ENCODE results near the gene CHST9.

DNA sequence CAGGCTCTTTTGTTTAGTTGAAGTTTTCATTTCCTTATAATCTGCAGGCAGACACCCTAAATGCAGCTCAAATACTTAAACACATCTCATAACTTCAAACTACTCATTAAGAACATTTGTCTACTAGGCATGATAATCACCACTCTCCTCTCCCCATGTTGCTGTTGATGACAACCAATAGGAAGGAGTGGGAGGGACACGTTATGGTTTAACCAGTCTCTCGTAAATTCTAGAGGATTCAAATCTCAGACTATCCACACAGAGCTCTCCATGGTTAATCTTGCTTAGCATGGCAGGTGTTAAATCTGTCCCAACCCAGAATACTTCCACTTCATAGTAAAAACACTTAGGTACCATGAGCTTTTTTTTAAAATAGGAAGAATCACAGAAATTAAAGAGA lies 192.2 kb downstream of the CHST9 start:
- TF ChIP-seq, protein P1, sequence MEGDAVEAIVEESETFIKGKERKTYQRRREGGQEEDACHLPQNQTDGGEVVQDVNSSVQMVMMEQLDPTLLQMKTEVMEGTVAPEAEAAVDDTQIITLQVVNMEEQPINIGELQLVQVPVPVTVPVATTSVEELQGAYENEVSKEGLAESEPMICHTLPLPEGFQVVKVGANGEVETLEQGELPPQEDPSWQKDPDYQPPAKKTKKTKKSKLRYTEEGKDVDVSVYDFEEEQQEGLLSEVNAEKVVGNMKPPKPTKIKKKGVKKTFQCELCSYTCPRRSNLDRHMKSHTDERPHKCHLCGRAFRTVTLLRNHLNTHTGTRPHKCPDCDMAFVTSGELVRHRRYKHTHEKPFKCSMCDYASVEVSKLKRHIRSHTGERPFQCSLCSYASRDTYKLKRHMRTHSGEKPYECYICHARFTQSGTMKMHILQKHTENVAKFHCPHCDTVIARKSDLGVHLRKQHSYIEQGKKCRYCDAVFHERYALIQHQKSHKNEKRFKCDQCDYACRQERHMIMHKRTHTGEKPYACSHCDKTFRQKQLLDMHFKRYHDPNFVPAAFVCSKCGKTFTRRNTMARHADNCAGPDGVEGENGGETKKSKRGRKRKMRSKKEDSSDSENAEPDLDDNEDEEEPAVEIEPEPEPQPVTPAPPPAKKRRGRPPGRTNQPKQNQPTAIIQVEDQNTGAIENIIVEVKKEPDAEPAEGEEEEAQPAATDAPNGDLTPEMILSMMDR (optimal IDR thresholded peaks at IDR 0.05 in 1 of 3, IDR thresholded peaks at IDR 0.05 in 1 of 3, conservative IDR thresholded peaks at IDR 0.05 in 1 of 3; ENCODE audit: extremely low read depth in 1 of 3, insufficient read depth in 2 of 3, low read length in 3 of 3), result no peak
- TF ChIP-seq EZH2 (IDR thresholded peaks at IDR 0.05; ENCODE audit: low read length), result no peak

Data from keratinocyte (primary cell).